ENCODE measurements around the gene RAD9A. TPM values are rescaled to one million over a fixed set of nuclear protein-coding genes. Genes with fewer than 3 reads are reported as not detected.

Gene RAD9A
- total and polyA plus RNA-seq, 9 of the 15 experiments (the other 6 are each of a cell fraction or from before 2014, with no cell fraction given) = 1.4 to 41.2 (median 16.1) TPM

GRCh38 chr11:67354075-67355022 lies 37.4 kb upstream of the RAD9A start (continued):
- 0 out of 2 replicates have a peak, but pooled peaks have one; percentile 15 for TF ChIP-seq CXXC5 (CRISPR knock-in tag; IDR thresholded peaks at IDR 0.05)
- TF ChIP-seq POLR2AphosphoS2 (IDR thresholded peaks at IDR 0.05; ENCODE audit: low read length) = no peak
- no peak for TF ChIP-seq PTRF (tag; IDR thresholded peaks at IDR 0.05)
- TF ChIP-seq ZBTB5 (IDR thresholded peaks at IDR 0.05) = no peak
- no peak for TF ChIP-seq THRAP3 (IDR thresholded peaks at IDR 0.05; ENCODE audit: borderline replicate concordance)
- peak; percentile 38 to 70; a peak in 1 of 4 replicates for TF ChIP-seq TEAD1 (CRISPR knock-in tag; IDR thresholded peaks at IDR 0.05)
- TF ChIP-seq ZNF79 (CRISPR knock-in tag; IDR thresholded peaks at IDR 0.05; ENCODE audit: low read depth) = no peak
- peak; percentile 46 for TF ChIP-seq TAF1 (IDR thresholded peaks at IDR 0.05; ENCODE audit: control insufficient read depth, extremely low read depth, insufficient read depth, low read length, severe bottlenecking)
- TF ChIP-seq RFX7 (CRISPR knock-in tag; IDR thresholded peaks at IDR 0.05) = no peak
- TF ChIP-seq FOXJ2 (tag; IDR thresholded peaks at IDR 0.05) = no peak
- TF ChIP-seq SOX6 (IDR thresholded peaks at IDR 0.05) = peak; percentile 89
- no peak; the same call in 1 of the 2 replicates for TF ChIP-seq SMARCC2 (IDR thresholded peaks at IDR 0.05; ENCODE audit: low read depth)
- TF ChIP-seq FOXA1 (IDR thresholded peaks at IDR 0.05; ENCODE audit: borderline replicate concordance) = no peak
- TF ChIP-seq TAF9B (IDR thresholded peaks at IDR 0.05; ENCODE audit: partially characterized antibody) = no peak
- TF ChIP-seq RBBP5 (IDR thresholded peaks at IDR 0.05; ENCODE audit: borderline replicate concordance, insufficient read depth, low read length, poor library complexity, severe bottlenecking) = peak; percentile 5
- TF ChIP-seq EGR1 (conservative IDR thresholded peaks at IDR 0.05) = peak; percentile 81
- 0 out of 2 replicates have a peak, but pooled peaks have one; percentile 64 for TF ChIP-seq NR4A1 (CRISPR knock-in tag; IDR thresholded peaks at IDR 0.05)
- TF ChIP-seq NR4A1 (tag; IDR thresholded peaks at IDR 0.05) = no peak
- peak; percentile 47; the same call in 1 of the 2 replicates for TF ChIP-seq NFE2 (IDR thresholded peaks at IDR 0.05; ENCODE audit: low read depth)
- peak; percentile 37; the same call in 1 of the 2 replicates for TF ChIP-seq CC2D1A (IDR thresholded peaks at IDR 0.05)
- no peak for TF ChIP-seq HNRNPL (IDR thresholded peaks at IDR 0.05; ENCODE audit: low read depth, low read length)
- TF ChIP-seq PBX2 (CRISPR knock-in tag; IDR thresholded peaks at IDR 0.05; ENCODE audit: low read depth) = no peak
- peak; percentile 34; the same call in 1 of the 2 replicates for TF ChIP-seq PBX2 (tag; conservative IDR thresholded peaks at IDR 0.05; ENCODE audit: low read depth)
- TF ChIP-seq ZC3H11A (IDR thresholded peaks at IDR 0.05; ENCODE audit: low read depth, low read length) = no peak
- TF ChIP-seq BCOR (IDR thresholded peaks at IDR 0.05) = peak; percentile 57; the same call in 1 of the 2 replicates
